ENCODE measurements around the gene PAM.

GRCh38 chr5:102794677-102795331, 39.7 kb downstream of the PAM start:
- TF ChIP-seq POLR2A (IDR thresholded peaks at IDR 0.05): no peak
- TF ChIP-seq CTCF (IDR thresholded peaks at IDR 0.05 in 4 of 5, conservative IDR thresholded peaks at IDR 0.05 in 1 of 5): no peak
